ENCODE results near the gene SLC1A2.

Gene SLC1A2

DNA sequence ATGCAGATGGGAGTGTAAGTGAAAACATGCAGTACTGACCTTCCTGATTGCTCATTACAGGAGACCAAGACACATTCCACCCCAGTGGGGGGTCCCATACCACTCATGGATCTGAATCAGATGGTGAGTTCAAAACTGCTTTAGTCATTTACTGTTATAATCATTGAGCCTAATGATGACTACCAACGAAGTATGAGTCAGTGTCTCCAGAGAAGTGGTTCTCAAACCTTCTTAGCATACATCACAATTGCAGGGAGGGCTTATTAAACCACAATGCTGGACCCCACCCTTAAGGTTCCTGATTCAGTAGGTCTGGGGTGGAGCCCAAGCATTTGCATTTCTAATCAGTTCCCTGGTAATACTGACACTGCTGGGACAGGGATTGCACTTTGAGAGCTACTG lies 204.6 kb downstream of the SLC1A2 start:
- DNase-seq: no peak

DNA sequence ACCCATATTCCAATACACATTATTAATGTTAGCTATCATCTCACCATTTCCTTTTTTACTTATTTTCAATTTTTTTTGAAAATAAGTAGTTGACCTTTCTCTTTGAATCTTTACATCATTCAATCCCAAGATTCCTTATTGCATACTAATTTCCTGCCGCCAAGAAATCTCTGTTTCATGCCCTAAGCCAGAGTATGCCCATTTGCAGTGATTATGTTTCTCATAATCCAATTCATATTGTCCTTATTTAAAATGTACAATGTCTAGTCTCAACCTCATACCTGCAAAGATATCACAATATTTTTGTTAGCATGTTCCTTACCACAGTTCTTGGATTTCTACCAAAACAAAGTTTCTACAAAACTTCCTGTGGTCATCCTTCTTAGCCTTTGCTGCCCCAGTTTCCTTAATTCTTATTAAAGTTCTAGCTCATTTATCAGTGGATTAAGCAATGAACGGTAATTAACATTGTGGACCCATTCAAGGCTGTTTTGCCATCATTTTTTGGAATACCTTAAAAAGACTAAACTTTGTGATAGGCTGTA lies 205.1 kb downstream of the SLC1A2 start:
- DNase-seq: no peak

DNA sequence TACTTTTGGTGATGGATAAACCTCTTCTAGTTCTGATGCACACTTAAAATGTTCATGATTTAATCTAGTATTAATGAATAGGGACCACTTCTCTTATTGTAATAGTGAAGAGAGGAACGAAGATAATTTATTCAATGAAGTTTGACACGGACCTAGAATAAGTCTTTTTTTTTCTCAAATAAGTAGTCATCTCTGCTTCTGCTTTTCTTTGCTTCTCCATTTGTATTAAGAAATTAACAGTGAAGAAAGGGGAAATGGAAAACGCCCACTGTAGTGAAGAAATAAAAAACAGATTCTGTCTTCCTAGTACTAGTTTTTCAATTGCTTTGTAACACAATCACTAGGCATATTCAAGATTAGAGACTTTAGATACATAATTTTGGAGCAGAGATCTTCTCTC lies 207.4 kb downstream of the SLC1A2 start:
- DNase-seq: no peak

DNA sequence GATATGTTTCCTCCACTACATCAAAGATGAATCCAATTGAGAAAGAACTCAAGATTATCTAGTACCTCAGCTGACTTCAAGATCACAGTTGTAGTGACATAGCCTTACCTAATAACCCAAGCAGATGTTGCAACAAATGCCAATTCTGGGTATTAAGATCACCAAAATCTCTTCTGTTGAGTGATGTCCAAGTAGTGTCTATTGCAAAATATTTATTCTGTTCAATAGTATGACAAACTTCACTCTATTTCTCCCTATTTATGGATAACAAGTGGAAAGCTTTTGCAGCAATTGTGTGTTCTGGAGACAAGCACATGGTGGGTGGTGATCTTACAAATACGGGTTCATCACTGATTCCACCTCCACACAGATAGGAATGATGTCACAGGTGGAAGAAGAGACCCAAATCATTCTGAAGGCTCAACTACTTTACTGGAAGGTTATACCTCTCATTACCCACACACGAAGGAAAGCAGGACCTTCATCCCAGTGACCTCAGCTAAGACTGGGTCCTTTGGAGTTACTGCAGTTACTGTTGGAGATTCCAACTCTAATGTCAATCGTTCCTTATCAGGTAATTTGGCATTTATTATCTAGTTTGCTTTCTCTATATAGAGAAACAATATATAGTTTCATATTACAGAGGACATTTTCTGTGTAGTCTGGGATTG lies 208.3 kb downstream of the SLC1A2 start:
- DNase-seq: no peak

DNA sequence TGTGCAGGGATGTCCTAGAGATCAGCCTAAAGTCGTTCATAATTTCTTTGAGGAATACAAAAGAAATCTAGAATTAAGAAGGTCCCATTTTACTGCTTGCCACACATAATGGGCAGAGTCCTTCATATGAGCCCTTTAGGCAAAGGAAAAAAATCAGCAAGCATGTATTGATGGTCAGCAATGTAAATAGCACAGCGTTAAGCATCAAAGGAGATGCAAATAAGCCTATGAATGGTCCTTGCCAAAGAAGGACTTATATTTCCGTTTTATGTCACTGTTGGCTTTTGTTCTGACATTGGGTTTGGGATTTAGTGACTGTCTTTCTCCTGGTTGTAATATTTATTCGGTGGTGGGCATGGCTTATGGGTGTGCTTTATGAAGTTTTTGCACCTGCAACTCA lies 210.6 kb downstream of the SLC1A2 start:
- DNase-seq: no peak

DNA sequence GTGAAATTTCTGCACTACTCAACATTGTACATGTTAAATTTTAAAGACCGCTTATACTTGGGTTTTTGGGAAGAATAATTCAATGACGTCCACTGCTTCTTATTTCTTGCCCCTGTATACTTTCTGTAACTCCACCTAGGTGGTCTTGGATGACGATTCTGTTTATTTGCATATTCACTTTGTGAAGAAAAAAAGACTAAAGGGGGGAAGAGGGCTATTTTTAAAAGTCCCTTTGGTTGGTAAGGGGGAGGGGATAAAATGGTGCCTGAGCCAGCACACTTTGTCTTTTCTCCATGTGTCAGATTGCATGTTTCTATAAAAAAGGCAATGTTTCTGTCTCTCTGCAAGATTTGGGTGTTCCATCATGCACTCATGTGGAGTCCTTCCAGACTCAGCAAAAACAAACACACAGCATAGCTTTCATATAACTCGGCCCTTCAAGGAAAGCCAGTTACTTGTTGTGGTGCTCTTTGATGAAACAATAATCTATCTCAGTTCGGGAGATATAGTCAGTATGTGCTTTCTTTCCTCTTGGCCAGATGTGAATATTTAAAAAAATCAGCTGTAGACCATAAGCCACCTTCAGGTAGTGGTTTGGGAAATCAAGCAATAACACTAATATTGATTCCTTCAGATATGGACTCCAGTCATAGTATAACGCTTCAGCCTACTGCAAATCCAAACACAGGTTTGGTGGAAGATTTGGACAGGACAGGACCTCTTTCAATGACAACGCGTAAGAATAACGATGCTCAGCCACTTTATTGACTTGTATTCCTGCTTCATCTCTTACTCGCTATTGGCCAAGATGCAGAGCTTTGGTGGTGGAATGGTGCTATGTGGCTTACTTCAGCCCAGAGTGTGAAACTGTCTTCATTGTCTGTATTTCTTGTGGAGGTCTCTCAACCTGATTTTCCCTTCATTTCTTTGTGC lies 211.6 kb downstream of the SLC1A2 start:
- no peak for DNase-seq

DNA sequence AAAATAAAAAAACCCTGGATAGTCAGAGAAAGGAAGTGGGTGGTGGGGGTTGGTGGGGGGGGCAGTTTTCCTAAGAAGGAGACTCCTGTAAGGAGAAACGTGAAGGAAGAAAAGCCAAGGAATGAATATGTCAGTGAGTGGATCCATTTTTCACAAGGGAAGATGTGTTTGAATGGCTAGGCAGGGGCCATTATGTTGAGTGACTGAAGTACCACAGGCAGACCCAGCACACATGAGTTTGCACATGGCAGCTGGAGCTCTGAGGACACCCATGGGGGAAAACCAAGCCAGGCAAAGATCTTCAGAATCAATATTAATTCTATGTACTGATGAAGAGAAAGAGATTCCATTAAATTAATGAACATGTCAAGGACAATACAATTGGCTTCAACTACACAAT lies 212.7 kb downstream of the SLC1A2 start:
- DNase-seq: no peak

DNA sequence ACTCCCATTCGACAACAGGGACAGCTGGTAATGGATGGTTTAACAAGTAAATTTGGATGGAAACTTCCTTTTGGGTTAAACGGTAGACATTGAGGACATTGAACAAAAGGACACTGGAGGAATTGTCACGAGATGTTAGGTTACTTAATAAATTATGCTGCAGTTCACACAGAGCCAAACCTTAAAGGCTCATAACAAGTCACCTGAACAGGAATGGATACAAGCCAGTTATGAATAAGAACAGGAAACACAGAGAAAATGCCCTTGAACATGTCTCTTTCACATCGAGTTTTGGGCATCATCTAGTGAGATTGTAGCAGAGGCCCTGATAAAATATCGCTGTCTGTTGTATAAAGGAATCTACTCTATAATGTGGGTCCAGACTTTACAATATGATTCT lies 214.7 kb downstream of the SLC1A2 start:
- no peak for DNase-seq

Measured in NCI-H187 (cell line).